ENCODE data around the gene ASB2.

DNA sequence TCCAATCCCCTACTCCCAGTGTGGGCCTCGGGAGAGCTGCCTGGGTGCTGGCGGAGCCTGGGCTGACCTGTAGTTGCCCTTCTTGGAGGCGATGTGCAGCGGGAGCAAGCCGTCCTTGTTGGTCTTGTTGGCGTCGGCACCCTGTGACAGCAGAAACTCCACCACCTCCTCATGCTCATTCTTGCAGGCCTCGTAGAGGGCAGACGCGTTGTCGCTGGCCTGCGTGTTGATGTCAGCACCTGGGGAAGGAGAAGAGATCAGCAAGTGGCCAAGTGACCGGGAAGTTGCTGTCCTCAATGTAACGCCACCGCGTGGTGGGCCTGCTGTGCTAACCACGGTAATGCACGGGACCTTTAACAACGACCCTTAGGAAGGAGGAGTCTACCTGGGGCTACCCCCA, 29.1 kb downstream of the ASB2 start:
- TF ChIP-seq EZH2 (IDR thresholded peaks at IDR 0.05; ENCODE audit: low read length, missing control alignments) (no peak), CTCF (conservative IDR thresholded peaks at IDR 0.05 in 1 of 2, IDR thresholded peaks at IDR 0.05 in 1 of 2; ENCODE audit: low read depth in 1 of 2, low read length in 2 of 2) (no peak)
